ENCODE results near the gene LRP5. TPM values are rescaled to one million over a fixed set of nuclear protein-coding genes. Genes with fewer than 3 reads are reported as not detected.

The LRP5 gene
- total RNA-seq, 1 experiment from 2014 or later: 48.8 TPM

GRCh38 chr11:68373189-68373814 is 60.9 kb downstream of the LRP5 start:
- TF ChIP-seq RELA (CRISPR knock-in tag; IDR thresholded peaks at IDR 0.05; ENCODE audit: borderline replicate concordance): no peak
- TF ChIP-seq ZNF671 (CRISPR knock-in tag; IDR thresholded peaks at IDR 0.05): no peak
- no peak for TF ChIP-seq ATF2 (CRISPR knock-in tag; IDR thresholded peaks at IDR 0.05; ENCODE audit: borderline replicate concordance, low read depth)
- no peak for TF ChIP-seq KAT7 (CRISPR knock-in tag; IDR thresholded peaks at IDR 0.05; ENCODE audit: borderline replicate concordance)
- TF ChIP-seq ATF1 (CRISPR knock-in tag; IDR thresholded peaks at IDR 0.05): no peak
- TF ChIP-seq JAZF1 (CRISPR knock-in tag; IDR thresholded peaks at IDR 0.05): no peak
- no peak for TF ChIP-seq AR (CRISPR knock-in tag; IDR thresholded peaks at IDR 0.05)
- no peak for TF ChIP-seq NFATC4 (CRISPR knock-in tag; IDR thresholded peaks at IDR 0.05)
- TF ChIP-seq USF1 (CRISPR knock-in tag; IDR thresholded peaks at IDR 0.05): no peak
- no peak for TF ChIP-seq TP53 (CRISPR knock-in tag; IDR thresholded peaks at IDR 0.05)
- no peak for TF ChIP-seq ERG (CRISPR knock-in tag; IDR thresholded peaks at IDR 0.05)
- TF ChIP-seq PRDM15 (CRISPR knock-in tag; IDR thresholded peaks at IDR 0.05): no peak
- no peak for TF ChIP-seq STAT6 (CRISPR knock-in tag; conservative IDR thresholded peaks at IDR 0.05; ENCODE audit: low read depth)
- no peak for TF ChIP-seq ETV6 (CRISPR knock-in tag; IDR thresholded peaks at IDR 0.05)
- Mint-ChIP-seq H3K27ac (no peak overlapping the region), H3K9me3 (peaks cover 6% of the 10 kb centered on the region), H3K4me1 (no peaks in the 10 kb centered on the region), H3K36me3 (peaks cover 20% of the 10 kb centered on the region), H3K27me3 (ENCODE audit: low read depth) (no peaks in the 10 kb centered on the region), H3K4me3 (no peak overlapping the region)
- ChIA-PET POLR2A (interaction anchor here (0.7 kb wide), 1 partner anchor 8 kb away, joined by 4 read pairs; no protein-coding TSS in a partner anchor), CTCF (interaction anchor here (0.6 to 1.6 kb wide), 4 partner anchors 45 to 138 kb away, joined by 3 to 4 read pairs (median 3); no protein-coding TSS in a partner anchor)
- ATAC-seq: no peak; the same call in 1 of the 2 replicates
- DNase-seq (ENCODE audit: low spot score): no peak

Data from WTC11 (cell line).